NCI-H1417 (cell line): ENCODE measurements around the gene GET3.
"Not testable (repeated sequence)": the region's sequence is repeated elsewhere in the genome, so short reads cannot be mapped to it uniquely, and the experiment has no call there.

Experiments used
- DNase-seq, 3 experiments: peaks; one replicate each; lab custom pipeline; 2025; lab: John Stamatoyannopoulos, UW

The GET3 gene

DNA sequence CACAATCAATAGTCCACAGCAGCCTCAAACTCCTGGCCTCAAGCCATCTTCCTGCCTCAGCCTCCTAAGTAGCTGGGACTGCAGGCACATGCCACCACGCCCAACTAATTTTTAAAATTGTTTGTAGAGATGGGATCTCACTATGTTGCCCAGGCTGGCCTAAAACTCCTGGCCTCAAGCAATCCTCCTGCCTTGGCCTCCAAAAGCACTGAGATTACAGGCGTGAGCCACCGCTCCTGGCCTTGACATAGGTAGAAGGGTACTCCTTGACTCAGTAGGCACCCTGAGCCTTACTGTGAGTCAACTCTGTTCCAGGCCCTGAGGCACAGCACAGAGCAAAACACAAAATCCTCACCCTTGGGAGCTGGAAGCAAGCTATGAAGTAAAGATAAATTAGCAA, 21.4 kb upstream of the GET3 start:
- no peak for DNase-seq

DNA sequence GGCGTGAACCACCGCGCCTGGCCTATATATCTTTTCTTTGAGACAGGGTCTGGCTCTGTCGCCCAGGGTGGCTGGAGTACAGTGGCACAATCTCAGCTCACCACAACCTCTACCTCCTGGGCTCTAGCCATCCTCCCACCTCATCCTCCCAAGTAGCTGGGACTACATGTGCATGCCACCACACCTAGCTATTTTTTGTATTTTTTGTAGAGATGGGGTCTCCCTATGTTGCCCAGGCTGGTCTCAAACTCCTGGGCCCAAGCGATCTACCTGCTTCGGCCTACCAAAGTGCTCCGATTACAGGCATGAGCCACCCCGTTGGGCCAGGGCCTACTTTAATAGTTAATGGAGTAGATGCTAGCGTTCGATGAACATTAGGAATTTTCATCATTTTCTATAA, 17.0 kb upstream of the GET3 start:
- no peak for DNase-seq

DNA sequence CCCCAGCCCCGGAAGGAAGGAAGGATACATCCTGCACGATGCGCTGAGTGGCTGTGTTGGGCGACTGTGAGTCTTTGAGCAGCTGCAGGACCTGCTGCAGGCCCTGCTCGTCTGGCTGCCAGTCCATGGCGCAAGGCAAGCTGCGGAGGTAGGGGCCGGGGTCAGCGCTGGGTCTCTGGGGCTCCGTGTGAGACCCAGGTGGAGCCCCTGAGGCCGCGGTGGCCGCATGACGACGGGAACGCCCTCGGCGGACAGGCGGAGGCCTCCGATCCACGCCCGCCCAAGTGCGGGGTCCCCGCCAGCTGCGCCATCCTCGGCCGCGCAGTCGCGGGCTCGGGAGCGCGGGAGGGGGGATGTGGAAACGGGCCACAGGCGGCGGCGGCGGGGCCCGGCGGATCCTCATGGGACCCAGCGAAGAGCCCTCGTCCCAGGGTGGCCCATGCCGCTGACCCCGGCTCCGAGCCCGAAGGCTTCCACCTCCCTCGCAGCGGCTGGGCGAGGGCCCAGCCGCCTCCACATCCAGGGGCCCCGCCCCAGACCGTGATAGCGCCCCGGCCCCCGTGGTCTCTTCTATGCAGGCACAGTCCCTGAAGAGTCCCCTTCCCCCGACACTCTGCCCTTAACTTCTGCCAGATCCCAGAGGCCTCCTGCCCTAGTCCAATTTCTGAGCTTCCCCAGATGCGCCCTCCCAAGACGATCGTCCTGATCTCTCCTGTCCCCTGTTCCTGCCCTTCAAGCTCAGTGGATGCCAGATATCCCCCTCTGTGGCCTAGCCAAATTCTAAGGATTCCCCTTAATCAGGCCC, 16.2 kb upstream of the GET3 start:
- DNase-seq, result peak in 2 of 3 experiments; percentile 43 to 49

- peak; percentile 33 to 84 (median 64) for DNase-seq
Measured at GRCh38 chr19:12721656-12722565, 15.4 kb upstream of the GET3 start.

GRCh38 chr19:12722566-12723380, 14.5 kb upstream of the GET3 start:
- peak; percentile 98 to 100 (median 98) for DNase-seq

DNA sequence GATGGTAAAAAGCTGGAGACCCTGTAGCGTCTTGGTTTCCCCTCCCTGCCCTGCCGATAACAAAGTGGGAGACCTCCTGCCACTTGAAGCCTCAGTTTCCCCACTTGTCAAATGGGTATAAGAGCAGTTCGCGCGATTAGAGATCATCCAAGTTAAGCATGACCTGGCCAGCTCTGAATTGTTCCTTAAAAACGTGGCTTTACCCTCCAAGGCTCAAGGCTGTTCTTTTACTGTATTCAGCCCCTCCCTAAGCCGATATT, 14.0 kb upstream of the GET3 start:
- DNase-seq, result peak in 1 of 3 experiments; percentile 50

- peak; percentile 51 to 87 (median 79) for DNase-seq
Measured at GRCh38 chr19:12723641-12724426, 13.5 kb upstream of the GET3 start, which contains the start of gene TNPO2. Gene TNPO2, minus strand, starts transcription at chr19:12723932. Its CDS starts 2,955 bp downstream, at chr19:12720977.

- not testable (repeated sequence) for DNase-seq
Measured at GRCh38 chr19:12725612-12726011, 11.7 kb upstream of the GET3 start.

- DNase-seq, result no peak
Measured at GRCh38 chr19:12726988-12727316, 10.3 kb upstream of the GET3 start.

GRCh38 chr19:12727745-12728433, 9.4 kb upstream of the GET3 start:
- DNase-seq, result no peak

DNA sequence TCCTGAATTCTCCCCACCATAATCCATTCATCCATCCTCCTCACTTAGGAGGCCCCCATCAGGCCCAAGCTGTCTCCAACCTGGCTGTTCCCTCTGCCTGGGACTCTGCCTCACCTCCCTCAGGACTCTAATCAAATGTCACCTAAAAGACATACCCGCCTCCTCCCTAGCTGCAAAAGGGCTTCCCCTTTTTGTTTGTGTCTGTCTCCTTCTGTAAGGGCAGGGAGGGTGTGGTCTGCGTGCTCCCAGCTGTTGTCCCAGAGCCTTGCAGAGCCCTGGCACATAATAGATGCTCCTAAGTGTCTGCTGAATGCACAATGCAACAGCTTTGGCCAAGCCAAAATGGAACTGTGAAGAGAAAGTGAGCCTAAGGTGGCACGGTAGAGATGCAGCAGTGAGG, 7.2 kb upstream of the GET3 start:
- no peak for DNase-seq

- no peak for DNase-seq
Measured at GRCh38 chr19:12731337-12731736, 6.0 kb upstream of the GET3 start.

GRCh38 chr19:12733369-12734214, 3.7 kb upstream of the GET3 start:
- DNase-seq, result peak in 1 of 3 experiments; percentile 50

DNA sequence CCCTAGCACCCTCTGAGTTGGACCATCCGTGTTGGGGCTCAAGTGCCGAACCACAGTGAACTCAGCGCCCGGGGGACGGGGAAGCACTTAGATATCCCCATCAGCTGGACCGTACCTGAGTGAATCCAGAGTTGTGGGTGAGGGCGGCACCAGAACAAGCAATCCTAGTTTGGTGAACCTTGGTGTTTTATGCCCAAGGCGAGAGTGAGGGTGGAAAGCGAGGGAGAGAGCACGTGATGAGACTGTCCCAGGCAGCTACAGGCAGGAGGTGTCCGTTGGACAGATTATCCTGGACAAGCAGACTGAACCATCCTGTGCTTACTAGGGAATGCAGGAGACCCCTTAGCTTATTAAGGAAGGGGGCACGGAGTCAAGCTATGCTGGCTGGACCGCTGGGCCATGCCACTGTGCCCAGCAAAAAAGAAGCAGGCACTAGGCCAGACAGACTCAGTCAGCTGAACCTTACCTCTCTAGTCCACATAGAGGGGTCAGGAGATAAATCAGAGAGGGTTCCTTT, 596 bp downstream of the GET3 start:
- no peak for DNase-seq

- no peak for DNase-seq
Measured at GRCh38 chr19:12745166-12745897, 8.0 kb downstream of the GET3 start.

GRCh38 chr19:12748489-12748888, 11.2 kb downstream of the GET3 start:
- no peak for DNase-seq

DNA sequence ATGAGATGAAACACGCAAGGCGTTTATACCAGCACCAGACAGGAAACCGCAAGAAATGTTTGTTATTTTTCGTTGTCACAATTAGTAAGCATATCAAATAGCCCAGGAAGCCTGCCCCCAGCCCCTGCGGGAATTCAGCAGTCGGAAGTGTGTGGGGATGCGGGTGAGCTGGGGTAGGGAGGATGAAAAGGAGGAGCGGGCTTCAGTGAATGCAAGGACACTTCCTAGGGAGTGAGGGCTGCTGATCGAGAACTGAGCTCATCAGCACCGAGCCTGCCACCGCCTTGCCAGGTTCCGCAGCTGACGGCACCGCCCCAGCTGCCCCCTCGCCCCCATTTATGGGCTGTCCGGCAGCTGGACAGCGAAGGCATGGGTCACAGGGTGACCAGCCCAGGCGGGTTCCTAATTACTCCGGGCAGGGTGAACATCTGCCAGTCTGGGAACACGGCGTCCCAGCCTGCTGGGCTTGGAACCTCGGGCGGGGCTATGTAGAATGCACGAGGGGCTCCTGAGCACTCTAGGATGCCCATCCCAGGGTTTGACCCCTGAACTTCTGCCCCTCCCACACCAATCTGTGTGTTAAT, 12.7 kb downstream of the GET3 start:
- peak in 2 of 3 experiments; percentile 27 to 50 for DNase-seq

DNA sequence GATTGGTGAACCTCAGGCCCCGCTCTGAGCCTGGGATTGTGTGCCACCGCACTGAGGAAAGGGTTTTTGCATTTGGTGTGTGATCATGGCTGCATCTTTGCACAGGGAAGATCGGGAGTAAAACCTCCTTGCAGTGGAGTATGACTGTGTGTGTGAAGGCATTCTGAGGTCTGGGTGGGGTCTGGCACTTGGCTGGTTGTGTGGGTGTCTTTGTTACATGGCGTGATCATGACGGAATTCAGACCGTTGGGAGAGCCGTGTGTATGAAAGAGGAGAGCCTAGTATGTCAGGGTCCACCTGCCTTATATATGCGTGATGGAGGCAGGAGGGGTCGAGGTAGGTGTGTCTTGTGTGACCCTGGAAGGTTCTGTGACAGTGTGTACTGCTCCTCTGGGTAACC, 13.6 kb downstream of the GET3 start:
- DNase-seq, result no peak

GRCh38 chr19:12751635-12752034, 14.3 kb downstream of the GET3 start, which contains the start of gene BEST2:
Gene BEST2, plus strand, starts transcription at chr19:12751791. Its CDS starts 802 bp downstream, at chr19:12752593.
- no peak for DNase-seq
